Testis (tissue), 2 donors: ENCODE data around the gene TMEM213.

Experiments
- POLR2A ChIP-seq: fragments of 450-650 bp; IDR thresholded peaks from one replicate; pipeline ENCODE4 v1.6.1; 2017; ENCODE audit warnings: antibody characterized with exemption, mild to moderate bottlenecking, moderate library complexity
- TF ChIP-seq, protein P1 (sequence below), 3 experiments: fragments of 450-650 bp in 2 of 3; fragments of 200-600 bp in 1 of 3; sonication (generic) in 1 of 3; IDR thresholded peaks; one replicate each; pipeline ENCODE4 v1.5.1; 2016 to 2019; ENCODE audit warnings: antibody characterized with exemption in 3 of 3, mild to moderate bottlenecking in 2 of 3, moderate library complexity in 1 of 3

DNA sequence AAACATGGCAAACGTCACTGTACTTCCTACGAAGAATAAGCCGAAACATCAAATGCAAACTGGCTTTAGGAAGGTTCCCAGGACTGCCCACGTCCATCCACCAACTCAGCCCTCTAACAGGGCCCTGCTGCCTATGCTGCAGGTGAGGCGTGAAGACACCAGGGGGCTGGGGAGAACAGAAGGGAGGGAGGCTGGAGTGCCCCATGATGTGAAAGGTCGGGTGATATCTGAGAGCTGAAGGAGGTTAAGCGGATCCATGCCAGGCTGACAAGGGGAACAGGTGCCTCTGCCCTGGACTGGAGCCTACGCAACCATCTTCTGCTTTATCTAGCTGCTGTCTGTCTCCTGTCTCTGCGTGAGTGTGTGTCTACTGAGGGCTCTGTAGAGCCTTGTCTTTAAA, 40.4 kb downstream of the TMEM213 start:
- TF ChIP-seq, protein P1, sequence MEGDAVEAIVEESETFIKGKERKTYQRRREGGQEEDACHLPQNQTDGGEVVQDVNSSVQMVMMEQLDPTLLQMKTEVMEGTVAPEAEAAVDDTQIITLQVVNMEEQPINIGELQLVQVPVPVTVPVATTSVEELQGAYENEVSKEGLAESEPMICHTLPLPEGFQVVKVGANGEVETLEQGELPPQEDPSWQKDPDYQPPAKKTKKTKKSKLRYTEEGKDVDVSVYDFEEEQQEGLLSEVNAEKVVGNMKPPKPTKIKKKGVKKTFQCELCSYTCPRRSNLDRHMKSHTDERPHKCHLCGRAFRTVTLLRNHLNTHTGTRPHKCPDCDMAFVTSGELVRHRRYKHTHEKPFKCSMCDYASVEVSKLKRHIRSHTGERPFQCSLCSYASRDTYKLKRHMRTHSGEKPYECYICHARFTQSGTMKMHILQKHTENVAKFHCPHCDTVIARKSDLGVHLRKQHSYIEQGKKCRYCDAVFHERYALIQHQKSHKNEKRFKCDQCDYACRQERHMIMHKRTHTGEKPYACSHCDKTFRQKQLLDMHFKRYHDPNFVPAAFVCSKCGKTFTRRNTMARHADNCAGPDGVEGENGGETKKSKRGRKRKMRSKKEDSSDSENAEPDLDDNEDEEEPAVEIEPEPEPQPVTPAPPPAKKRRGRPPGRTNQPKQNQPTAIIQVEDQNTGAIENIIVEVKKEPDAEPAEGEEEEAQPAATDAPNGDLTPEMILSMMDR (IDR thresholded peaks at IDR 0.05): no peak
- no peak for TF ChIP-seq POLR2A
